NCI-H524 (cell line): ENCODE data around the gene GABARAP.

Source experiments
- DNase-seq, 2 experiments: peaks; one replicate each; lab custom pipeline; 2025; lab: John Stamatoyannopoulos, UW

GABARAP gene

GRCh38 chr17:7207120-7208001 is 34.9 kb downstream of the GABARAP start:
- no peak for DNase-seq

GRCh38 chr17:7205561-7205960 is 36.7 kb downstream of the GABARAP start:
- no peak for DNase-seq

GRCh38 chr17:7204828-7205461 is 37.3 kb downstream of the GABARAP start:
- DNase-seq = peak; percentile 80 to 90

DNA sequence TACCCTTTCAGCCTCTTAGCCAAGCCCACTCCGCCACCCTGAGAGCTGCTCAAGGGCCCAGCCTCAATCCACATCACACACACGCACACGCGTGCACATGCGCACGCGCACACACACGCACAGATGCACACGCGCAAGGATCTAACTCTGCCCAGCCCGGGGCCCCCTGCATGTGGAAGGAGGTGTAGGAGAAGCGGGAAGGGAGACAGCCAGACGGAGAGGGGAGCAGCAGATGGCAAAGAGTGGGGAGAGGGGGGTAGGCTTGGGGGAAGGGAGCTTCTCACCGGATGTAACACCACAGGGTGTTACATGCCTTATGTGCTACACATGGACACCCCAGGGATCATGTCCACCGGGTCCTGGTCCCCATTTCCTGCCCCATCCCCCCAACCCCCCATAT is 37.9 kb downstream of the GABARAP start:
- peak; percentile 58 to 87 for DNase-seq

- DNase-seq = no peak
Observed at GRCh38 chr17:7203391-7203790, 38.9 kb downstream of the GABARAP start.

GRCh38 chr17:7196651-7197401 is 45.4 kb downstream of the GABARAP start:
- DNase-seq = no peak

- no peak for DNase-seq
Observed at GRCh38 chr17:7195971-7196370, 46.3 kb downstream of the GABARAP start.

DNA sequence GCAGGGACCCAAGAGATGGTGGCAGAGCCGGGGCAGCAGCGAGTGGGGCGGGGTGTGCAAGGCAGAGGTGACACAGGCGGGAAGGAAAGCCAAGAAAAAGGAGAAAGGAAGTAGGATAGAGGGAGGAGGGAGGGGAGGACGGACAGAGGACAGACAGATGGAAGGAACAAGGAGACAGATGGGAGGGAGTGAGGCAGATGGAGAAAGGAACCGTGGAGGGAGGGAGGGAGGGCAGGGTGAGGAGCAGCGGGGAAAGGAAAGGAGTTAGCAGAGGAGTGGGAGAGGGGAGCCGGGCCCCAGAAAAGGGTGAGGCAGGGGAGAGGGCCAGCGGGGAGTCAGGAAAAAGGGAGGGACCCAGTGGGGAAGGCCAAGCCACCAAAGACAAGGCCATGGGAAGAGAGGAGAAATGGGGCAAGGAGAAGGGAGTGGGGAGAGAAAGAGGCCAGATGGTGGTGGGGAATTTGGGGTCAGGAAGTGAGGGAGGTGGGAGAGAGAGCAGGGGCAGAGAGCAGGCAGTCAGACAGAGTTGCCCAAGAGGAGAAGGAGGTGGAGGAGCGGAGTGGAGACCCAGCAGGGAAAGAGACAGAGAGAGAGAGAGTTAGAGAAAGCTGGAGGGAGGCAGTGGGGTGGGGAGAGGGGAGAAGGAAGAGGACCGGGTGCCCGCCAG is 49.8 kb downstream of the GABARAP start:
- peak; percentile 46 to 70 for DNase-seq

GRCh38 chr17:7191571-7192270 is 50.5 kb downstream of the GABARAP start:
- DNase-seq = peak in 1 of 2 experiments; percentile 42

DNA sequence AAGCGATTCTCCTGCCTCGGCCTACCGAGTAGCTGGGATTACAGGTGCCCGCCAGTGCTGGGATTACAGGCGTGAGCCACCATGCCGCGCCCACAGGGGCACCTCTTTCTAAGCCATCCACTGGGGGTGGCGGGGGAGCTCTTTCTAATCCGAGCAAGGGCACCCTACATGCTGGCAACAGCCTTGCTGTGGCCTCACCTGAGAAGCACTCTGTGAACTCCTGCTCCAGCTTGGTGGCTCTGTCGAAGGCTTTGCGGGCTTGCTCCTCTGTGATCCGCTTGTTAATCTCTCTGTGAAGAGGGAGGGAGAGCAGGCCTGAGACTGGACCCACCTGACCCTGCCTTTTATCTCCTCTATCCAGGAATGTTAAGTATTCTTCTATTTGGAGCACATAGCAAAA is 51.2 kb downstream of the GABARAP start:
- no peak for DNase-seq

GRCh38 chr17:7190276-7190917 is 51.9 kb downstream of the GABARAP start:
- DNase-seq = no peak
